SU-DHL-6 (cell line): ENCODE data around the gene ZBTB47.

Source experiments
- CTCF ChIP-seq: fragments of 200-600 bp; sonication (generic); IDR thresholded peaks from one replicate; pipeline ENCODE4 v1.5.1; 2017; ENCODE audit warnings: antibody characterized with exemption, mild to moderate bottlenecking, low read length, moderate library complexity; ENCODE audit not compliant: insufficient read depth, poor library complexity, severe bottlenecking
- EZH2phosphoT487 ChIP-seq: fragments of 200-600 bp; sonication (generic), shearing (Covaris generic); conservative IDR thresholded peaks from 2 replicates; pipeline ENCODE4 v1.6.1; 2018; ENCODE audit warnings: mild to moderate bottlenecking, antibody characterized with exemption, low read length, moderate library complexity, mixed read lengths

DNA sequence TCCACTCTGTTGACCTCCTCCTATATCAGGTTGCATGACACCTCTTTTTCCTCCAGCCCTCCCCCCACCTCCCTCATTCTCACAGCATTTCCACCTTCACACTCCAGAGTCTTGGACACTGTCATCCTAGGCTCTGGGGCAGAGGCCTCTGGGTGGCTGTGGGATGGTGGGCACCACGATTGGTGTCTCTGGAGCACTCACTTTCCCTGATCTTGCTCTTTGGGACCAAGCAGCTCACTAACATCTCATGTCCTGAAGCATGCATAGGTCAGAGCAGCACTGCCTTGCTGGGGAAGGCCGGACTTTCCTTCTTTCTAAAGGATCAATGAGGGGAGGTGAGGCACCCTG lies 14.9 kb downstream of the ZBTB47 start:
- no peak for TF ChIP-seq CTCF
- no peak for TF ChIP-seq EZH2phosphoT487
